ENCODE results near the gene PNKD.

DNA sequence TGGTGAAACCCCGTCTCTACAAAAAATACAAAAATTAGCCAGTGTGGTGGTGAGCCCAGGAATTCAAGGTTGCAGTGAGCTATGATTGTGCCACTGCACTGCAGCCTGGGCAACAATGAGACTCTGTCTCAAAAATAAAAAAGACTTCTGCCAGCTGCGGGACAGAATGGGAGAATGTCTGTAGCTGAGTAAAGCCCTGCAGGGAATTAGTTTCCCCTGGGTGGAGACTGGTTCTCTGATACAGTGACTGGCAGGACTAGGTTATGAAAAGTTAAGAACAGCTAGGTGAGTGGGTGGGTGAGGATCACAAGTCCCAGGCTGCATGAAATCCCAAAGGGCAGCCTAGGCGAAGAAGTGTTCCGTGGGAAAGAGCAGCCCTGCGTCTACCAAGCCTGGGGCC, 72.5 kb downstream of the PNKD start:
- TF ChIP-seq, protein P1, sequence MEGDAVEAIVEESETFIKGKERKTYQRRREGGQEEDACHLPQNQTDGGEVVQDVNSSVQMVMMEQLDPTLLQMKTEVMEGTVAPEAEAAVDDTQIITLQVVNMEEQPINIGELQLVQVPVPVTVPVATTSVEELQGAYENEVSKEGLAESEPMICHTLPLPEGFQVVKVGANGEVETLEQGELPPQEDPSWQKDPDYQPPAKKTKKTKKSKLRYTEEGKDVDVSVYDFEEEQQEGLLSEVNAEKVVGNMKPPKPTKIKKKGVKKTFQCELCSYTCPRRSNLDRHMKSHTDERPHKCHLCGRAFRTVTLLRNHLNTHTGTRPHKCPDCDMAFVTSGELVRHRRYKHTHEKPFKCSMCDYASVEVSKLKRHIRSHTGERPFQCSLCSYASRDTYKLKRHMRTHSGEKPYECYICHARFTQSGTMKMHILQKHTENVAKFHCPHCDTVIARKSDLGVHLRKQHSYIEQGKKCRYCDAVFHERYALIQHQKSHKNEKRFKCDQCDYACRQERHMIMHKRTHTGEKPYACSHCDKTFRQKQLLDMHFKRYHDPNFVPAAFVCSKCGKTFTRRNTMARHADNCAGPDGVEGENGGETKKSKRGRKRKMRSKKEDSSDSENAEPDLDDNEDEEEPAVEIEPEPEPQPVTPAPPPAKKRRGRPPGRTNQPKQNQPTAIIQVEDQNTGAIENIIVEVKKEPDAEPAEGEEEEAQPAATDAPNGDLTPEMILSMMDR (conservative IDR thresholded peaks at IDR 0.05; ENCODE audit: low read depth, low read length), result no peak
- TF ChIP-seq EZH2 (IDR thresholded peaks at IDR 0.05; ENCODE audit: low read length, unreplicated experiment) (no peak), EZH2phosphoT487 (IDR thresholded peaks at IDR 0.05; ENCODE audit: borderline replicate concordance, low read length) (no peak)
